NCI-H187 (cell line): ENCODE measurements around the gene IL17RD.

Experiments
- DNase-seq, 2 experiments: peaks; one replicate each; lab custom pipeline; 2025; lab: John Stamatoyannopoulos, UW

Gene IL17RD

DNA sequence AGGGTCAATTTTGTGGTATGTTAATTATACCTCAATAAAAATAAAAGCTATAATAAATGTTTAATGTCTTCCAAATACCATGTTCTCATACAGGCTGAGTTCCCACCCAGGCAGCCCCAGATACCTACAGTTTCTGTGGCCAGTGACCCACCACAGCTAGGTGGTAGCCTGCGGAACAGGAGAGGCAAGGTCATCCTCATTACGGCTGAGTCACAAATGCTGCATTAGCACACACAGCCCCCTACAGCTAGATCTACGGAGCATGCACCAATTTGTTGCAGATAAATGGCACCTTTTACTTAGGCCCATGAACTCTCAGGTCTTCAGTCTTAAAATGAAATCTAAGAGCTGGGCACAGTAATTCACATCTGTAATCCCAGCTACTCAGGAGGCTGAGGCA lies 99.6 kb downstream of the IL17RD start:
- no peak for DNase-seq

DNA sequence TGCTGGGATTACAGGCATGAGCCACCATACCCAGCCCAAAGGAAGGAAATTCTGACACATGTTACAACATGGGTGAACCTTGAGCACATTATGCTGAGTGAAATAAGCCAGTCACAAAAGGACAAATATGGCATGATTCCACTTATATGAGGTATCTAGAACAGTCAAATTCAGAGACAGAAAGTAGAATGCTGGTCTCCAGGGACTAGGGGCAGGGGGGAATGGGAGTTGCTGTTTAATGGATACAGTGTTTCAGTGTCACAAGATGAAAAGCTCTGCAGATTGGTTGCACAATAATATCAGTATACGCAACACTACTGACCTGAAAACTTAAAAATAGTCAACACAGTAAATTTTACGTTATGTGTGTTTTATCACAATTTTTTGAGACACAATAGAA lies 100.6 kb downstream of the IL17RD start:
- no peak for DNase-seq

- no peak for DNase-seq
Observed at GRCh38 chr3:57064001-57064400, 101.2 kb downstream of the IL17RD start.

DNA sequence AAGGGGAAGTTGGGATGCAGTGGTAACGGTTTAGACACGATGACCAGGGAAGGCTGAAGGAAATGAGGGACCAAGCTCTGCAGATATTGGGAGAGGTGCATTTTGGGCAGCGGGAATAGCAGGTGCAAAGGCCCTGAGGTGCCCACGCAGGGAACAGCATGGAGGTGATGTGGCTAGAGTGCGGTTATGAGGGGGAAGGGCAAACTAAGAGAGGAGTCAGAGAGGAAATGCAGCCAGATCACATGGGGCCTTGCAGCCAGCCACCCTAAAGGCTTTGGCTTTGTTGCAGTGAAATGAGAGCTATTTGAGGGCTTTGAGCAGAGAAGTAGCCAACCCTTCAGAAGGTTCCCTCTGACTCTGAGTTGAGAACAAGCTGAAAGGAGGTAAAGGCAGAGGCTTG lies 102.1 kb downstream of the IL17RD start:
- no peak for DNase-seq

DNA sequence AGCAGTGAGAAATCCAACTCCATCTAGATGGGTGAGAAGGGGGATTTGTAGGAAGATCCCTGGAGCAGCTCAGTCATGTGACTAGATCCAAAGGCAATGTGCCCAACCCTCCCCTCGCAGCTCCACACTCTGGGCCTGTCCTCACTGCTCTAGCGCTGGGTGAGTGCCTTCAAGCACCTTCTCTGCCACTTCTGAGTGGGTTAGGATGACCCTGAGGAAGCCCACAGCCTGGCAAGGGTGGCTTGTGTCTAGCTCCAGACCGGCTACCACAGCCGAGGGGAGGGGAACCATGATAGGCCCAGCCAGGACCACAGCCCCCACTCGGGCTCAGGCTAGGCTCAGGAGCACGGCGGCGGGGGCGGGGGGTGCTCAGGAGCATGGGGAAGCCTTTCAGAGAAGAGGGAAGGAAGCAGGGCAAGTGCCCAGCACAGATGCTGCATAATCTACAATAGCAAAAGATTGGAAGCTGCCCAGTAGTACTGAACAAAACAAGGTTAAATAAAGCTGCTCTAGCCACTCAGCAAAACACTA lies 103.0 kb downstream of the IL17RD start:
- no peak for DNase-seq

DNA sequence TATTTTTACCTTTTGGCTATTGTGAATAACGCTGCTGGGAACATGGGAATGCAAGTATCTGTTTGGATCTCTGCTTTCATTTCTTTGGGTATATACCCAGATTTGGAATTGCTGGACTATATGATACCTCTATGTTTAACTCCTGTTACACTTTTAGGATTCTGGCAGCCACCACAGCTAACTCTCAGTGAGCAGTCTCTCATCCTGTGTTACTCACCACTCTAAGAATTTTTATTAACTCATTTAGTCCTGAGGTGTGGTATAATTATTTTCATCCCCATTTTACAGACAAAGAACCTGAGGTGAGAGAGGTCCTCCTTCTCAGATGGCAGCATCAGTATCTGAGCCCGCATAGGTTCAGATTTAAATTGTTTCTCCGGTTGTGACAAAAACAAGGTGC lies 103.6 kb downstream of the IL17RD start:
- DNase-seq: no peak

DNA sequence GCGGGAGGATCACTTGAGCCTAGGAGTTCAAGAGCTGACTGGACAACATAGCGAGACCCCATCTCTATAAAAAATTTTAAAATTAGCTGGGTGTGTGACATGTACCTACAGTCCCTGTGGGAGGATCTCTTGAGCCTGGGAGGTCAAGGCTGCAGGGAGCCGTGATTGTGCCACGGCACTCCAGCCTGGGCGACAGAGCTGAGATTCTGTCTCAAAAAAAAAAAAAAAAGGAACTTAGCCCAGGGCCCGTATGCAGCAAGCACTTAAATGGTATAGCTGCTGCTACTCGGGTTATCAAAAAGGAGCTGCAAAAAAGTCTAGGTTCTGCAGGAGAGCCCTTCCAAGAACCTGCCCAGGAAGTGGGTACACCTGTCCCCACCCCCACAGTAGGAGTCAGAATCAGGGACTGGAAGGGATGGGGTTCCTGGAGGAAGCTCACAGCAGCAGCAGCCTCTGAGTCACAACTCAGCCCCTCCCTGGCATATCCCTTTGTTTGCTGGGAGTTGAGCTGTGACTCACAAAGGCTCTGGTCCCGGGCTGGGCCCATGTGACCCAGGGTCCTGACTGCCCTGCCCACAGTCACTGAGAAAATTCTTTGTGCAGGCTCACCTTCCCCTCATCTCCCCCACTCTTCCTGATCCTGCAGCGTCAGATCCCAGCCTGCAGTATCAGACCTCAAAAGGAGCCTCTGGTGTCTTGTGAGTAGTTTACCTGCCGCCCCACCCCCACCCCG lies 104.9 kb downstream of the IL17RD start, which contains the start of gene SPATA12:
Gene SPATA12, plus strand, starts transcription at position 576 of the 733 bp plus-strand sequence. CDS start 13,031 bp downstream, outside the sequence.
- DNase-seq: no peak

GRCh38 chr3:57059411-57059810 lies 105.7 kb downstream of the IL17RD start:
- DNase-seq: no peak

- DNase-seq: no peak
Observed at GRCh38 chr3:57057351-57057750, 107.8 kb downstream of the IL17RD start.

- DNase-seq: no peak
Observed at GRCh38 chr3:57053122-57053521, 112.0 kb downstream of the IL17RD start.

DNA sequence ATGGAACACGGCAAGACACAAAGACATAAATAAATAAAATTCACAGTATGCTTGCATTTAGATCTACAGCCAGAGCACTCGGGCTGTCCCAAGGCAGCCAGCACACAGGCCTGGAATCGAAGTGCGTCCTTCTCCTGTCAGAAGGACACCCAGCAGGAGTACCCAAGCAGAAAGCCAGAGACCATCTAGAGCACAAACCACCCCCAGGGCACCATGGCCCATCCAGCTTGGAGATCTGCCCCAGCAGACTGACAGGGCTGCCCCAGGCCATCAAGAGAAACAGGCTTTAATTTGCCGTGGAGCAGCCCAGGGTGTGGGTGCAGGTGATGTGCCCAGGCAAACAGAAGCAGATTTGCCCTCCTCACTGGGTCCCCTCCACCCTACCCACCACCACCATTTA lies 112.5 kb downstream of the IL17RD start:
- no peak for DNase-seq

DNA sequence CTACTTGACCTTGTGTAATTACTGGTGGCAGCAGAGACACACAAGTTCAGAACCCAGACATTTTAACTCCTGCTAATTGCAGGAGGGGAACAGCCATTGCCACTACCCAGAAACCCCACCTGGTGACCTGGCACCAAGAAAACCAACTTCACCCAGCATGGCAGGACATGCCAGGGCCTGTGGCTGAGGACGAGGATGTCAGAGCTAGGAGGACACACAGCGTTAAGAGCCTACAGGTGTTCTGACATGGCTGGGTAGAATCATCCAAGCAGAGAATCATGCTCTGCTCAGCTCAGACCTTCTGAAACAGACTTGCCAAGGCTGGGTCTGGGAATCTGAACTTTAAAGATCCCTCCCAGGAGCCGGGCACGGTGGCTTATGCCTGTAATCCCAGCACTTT lies 116.4 kb downstream of the IL17RD start:
- peak; percentile 40 to 65 for DNase-seq

DNA sequence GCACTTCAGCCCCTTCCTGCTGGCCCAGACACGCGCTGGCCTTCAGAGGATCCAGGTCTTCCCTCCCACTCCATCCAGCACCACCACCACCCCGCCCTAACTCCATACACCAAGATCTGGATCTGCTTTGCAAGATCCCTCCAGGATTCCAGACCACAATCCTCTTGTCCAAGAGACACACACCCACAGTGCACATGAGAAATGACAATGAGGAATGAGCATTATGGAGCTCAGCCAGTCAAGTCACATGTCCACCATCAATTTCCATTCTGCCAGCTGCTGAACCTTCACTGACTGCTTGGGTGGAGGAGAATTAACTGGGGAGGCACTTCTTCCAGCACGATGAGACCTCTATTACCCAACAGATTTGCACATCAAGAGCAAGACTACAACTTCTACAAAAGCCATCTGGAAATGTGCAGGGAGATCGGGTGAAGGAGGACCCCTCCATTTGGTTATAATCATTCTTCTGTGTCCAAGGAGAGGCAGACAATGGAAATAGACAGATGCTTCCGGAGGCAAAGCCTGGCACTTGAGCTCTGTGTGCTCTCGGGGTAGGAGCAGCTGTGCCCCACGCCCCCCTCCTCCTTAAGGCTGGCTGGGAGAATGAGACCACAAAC lies 117.0 kb downstream of the IL17RD start:
- DNase-seq: peak; percentile 44 to 73

DNA sequence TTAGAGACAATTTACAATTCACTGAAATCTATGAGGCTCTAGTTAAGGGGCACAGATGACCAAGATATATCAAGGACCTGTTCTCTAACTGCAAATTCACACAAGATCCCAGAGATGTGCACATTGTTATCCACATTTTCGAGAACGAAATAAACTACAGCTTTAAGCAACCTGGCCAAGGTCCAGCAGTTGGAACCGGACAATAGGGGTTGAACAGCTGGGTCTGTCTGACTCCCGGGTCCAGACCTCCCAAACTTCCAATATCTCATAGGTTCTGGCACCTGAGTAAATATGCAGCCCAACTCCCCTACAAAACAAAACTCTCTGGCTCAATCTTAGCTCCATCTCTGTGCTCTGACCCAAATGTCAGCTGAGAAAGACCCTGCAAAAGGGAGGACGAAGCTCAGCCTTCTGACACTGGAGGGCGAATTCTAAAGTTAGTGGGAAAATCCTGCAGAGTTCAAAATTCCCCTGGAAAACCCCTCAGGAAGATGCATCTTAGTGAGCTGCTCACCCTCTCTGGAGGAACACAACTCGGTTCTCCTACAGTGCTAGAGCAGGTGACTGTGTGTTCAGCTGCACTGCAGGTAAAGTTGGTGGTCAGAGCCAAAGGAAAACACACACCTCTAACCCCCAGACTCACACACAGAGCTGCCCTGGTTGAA lies 118.9 kb downstream of the IL17RD start:
- DNase-seq: no peak

DNA sequence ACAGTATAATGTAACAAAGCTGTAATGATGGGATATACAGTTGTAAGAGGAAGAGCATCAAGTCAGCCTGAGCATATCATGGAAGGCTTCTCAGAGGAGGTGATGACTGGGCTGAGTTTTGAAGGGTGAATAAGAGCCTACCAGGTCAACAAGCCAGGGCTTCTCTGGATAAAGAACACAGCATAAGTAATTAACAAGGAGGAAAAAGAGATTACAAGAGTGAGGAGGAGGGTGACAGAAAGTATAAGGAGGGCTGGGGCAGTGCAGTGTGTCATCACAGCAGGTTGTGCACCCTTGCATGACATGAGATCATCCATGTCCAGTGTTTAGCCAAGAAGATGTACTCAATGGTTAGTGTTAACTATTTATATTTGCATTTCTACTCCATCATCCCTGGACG lies 121.6 kb downstream of the IL17RD start:
- DNase-seq: no peak

DNA sequence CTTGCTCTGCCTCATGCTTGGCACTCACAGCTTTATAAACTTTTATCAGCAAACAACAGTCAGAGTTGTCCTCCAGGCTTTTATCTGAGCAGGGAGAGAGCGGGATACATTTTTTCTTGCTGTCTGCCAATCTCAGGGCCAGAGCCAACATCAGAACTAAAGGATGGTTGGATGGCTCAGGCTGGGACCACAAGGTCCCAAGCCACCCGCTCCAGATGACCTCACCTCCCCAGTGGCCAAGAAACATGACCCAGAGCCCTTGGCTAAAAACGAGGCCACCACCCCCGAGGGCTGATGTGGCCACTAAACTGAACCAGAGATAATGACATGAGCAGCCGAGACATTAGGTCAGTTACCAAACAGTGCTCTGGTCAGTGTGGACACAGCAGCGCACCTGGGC lies 123.5 kb downstream of the IL17RD start:
- DNase-seq: no peak
